Measurements from ENCODE around the gene PARD6B. TPM values are rescaled to one million over a fixed set of nuclear protein-coding genes. Genes with fewer than 3 reads are reported as not detected.

The PARD6B gene
- total RNA-seq, 3 donors from 2014 or later, result 6.8 to 9.4 (median 8.4) TPM

- H3K4me3 Mint-ChIP-seq, result no peak overlapping the region
- H3K9me3 Mint-ChIP-seq, result no peaks in the 10 kb centered on the region
- no peaks in the 10 kb centered on the region for H3K27me3 Mint-ChIP-seq (ENCODE audit: low read depth)
- DNase-seq, result no peak
- H3K36me3 Mint-ChIP-seq (ENCODE audit: insufficient read depth), result no peaks in the 10 kb centered on the region
- peaks cover 13% of the 10 kb centered on the region for H3K4me1 Mint-ChIP-seq (ENCODE audit: low read depth)
- ATAC-seq, result no peak
These were observed 5.7 kb upstream of the PARD6B start for GRCh38 chr20:50725724-50726005.

DNA sequence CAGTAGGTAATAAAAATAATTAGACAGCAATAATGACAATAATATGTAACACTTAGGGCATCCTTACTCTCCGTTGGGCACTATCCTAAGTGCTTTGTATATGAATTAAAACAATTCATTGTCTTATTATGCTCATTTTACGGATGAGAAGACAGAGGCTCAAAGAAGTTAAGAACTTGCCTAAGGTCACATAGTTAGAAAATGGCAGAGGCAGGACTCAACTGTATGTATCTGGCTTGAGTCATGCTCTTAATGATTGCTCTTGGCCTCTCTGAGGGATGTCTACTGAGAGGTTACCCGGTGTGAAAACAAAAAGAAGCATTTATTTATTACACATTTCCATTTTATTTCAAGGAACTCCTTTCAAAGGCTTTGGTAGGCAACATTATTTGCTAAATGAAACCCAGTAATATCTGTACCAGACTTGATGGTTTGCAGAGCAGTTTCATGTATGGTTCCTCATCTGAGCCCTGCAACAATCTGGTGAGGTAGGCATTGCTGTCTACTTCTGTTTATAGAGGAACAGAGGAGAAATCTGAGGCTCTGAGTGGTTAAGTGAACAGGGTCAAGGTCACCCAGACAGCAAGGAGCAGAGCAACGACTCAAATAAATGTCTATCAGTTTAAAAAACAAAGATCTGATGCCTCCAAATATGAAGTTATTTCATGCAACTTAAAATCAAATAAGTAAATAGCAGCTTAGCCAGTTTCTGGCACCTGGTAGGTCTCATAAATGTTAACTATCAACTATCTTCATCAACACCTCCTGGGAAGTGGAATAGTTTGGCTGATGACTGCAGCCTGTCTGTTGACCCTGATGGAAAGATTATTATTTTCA lies 4.2 kb upstream of the PARD6B start:
- Mint-ChIP-seq H3K9me3 (no peaks in the 10 kb centered on the region), H3K4me3 (no peak overlapping the region), H3K4me1 (ENCODE audit: low read depth) (peaks cover 13% of the 10 kb centered on the region), H3K27me3 (ENCODE audit: low read depth) (no peaks in the 10 kb centered on the region), H3K36me3 (ENCODE audit: insufficient read depth) (no peaks in the 10 kb centered on the region)
- DNase-seq (no peak), ATAC-seq (no peak)

DNA sequence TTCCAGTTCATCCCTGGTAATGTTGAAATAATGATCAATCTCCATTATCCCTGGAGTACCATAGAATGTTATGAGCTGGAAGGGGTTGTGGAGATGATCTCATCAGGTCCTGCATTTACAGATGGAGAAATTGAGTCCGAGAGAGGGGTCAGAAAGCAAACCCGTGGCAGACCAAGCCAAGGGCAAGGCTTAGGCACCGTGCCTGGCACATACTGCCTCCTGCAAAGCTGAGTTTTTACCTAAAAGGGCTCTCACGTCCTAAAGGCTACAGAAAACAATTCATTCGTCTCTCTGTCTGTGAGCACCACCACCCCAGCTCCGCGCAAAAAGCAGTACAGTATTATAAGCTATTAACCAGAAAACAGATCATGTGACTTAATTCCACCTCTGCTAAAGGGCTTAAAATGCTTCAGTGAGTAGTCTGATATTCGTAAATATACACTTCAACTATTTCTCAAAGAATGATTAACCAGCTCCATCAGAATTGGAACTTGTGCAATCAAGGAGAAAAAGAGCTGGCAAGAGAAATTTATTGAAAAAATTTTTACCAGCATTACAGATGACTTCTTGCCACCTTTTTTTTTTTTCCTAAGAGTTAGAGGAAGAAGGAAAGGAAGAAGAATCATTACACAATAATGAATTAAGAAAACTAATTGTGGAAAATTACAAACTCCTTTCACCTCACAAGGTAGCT lies 3.4 kb upstream of the PARD6B start:
- no peak overlapping the region for H3K4me3 Mint-ChIP-seq
- ATAC-seq, result no peak
- no peaks in the 10 kb centered on the region for H3K9me3 Mint-ChIP-seq
- peaks cover 20% of the 10 kb centered on the region for H3K4me1 Mint-ChIP-seq (ENCODE audit: low read depth)
- H3K27me3 Mint-ChIP-seq (ENCODE audit: low read depth), result no peaks in the 10 kb centered on the region
- H3K36me3 Mint-ChIP-seq (ENCODE audit: insufficient read depth), result no peaks in the 10 kb centered on the region
- DNase-seq, result no peak

DNA sequence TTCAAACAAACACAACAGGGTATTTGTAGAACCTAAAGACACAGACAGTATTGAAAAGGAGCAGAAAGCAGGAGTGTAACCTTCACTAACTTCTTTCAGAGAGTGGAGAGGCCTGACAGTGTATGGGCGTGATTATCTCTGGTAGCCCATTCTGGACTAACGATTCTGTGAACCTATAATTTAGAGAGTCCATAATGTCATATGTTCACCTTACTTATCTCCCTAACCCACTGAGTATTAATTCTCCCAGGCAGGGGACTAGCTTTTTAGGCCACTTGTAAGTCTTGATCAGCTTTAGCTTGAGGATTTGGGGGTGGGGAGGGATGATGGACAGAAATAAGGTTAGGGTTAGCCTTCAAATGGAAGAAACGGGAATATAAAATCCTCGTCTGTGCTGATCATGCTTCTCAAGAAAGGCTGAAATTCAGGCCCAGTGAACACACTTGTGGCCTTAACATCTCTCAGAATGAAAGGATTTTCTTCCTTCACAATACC lies 2.8 kb upstream of the PARD6B start:
- Mint-ChIP-seq H3K27me3 (ENCODE audit: low read depth) (no peaks in the 10 kb centered on the region), H3K4me1 (ENCODE audit: low read depth) (peaks cover 23% of the 10 kb centered on the region), H3K4me3 (no peak overlapping the region), H3K36me3 (ENCODE audit: insufficient read depth) (no peaks in the 10 kb centered on the region), H3K9me3 (no peaks in the 10 kb centered on the region)
- no peak for ATAC-seq
- DNase-seq, result no peak

- peaks cover 27% of the 10 kb centered on the region for H3K4me1 Mint-ChIP-seq (ENCODE audit: low read depth)
- no peaks in the 10 kb centered on the region for H3K9me3 Mint-ChIP-seq
- DNase-seq (no peak), ATAC-seq (no peak)
- no peaks in the 10 kb centered on the region for H3K27me3 Mint-ChIP-seq (ENCODE audit: low read depth)
- H3K36me3 Mint-ChIP-seq (ENCODE audit: insufficient read depth), result no peaks in the 10 kb centered on the region
- no peak overlapping the region for H3K4me3 Mint-ChIP-seq
These were observed 2.2 kb upstream of the PARD6B start for GRCh38 chr20:50728981-50729874.

GRCh38 chr20:50729901-50730764 lies 1.2 kb upstream of the PARD6B start:
- Mint-ChIP-seq H3K4me1 (ENCODE audit: low read depth) (peaks cover 30% of the 10 kb centered on the region), H3K4me3 (peak overlapping the region; percentile 88), H3K9me3 (no peaks in the 10 kb centered on the region), H3K36me3 (ENCODE audit: insufficient read depth) (no peaks in the 10 kb centered on the region), H3K27me3 (ENCODE audit: low read depth) (no peaks in the 10 kb centered on the region)
- DNase-seq (no peak), ATAC-seq (no peak)

- Mint-ChIP-seq H3K4me1 (ENCODE audit: low read depth) (peaks cover 35% of the 10 kb centered on the region), H3K36me3 (ENCODE audit: insufficient read depth) (no peaks in the 10 kb centered on the region), H3K9me3 (no peaks in the 10 kb centered on the region), H3K27me3 (ENCODE audit: low read depth) (no peaks in the 10 kb centered on the region), H3K4me3 (peak overlapping the region; percentile 88)
- ATAC-seq (no peak), DNase-seq (no peak)
These were observed 670 bp upstream of the PARD6B start for GRCh38 chr20:50730765-50731054.

DNA sequence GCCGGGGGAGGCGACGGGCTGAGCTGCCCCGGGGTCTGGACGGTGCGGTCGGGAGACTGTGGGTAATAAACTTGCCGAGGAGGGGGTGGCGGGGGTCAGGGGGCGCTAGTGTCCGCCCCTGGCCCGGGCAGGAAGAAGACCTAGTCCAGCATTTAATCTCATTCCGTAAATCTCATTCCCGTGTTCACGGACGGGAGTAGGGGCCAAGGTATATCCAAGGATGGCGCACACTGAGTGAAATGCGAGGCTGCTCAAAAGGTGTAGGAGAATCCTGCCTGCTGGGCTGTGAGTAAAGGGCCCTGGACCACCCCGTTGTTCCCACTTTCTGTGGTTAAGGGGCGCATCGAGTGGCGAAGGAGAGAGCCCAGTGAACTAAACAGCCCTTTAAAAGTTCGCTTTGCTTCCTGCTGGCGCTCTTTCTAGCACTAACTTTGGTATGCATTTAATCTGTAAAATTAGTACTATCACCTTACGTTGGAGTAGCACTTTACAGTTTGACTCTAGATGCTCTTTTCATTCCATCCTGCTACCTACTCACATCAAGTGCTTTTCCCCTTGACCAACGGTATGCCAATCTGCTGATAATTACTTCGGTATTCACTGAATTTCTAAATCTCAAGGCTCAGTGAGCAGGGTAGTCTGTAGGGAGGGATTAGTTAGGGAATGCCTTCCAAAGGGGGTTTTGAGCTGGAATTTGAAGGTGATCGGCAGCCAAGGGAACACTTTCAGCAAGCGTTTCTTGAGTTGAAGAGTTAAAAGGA lies 730 bp downstream of the PARD6B start:
- DNase-seq (no peak), ATAC-seq (no peak)
- Mint-ChIP-seq H3K27me3 (ENCODE audit: low read depth) (no peaks in the 10 kb centered on the region), H3K4me3 (peak overlapping the region; percentile 88), H3K36me3 (ENCODE audit: insufficient read depth) (no peaks in the 10 kb centered on the region), H3K9me3 (no peaks in the 10 kb centered on the region), H3K4me1 (ENCODE audit: low read depth) (peaks cover 37% of the 10 kb centered on the region)

- H3K9me3 Mint-ChIP-seq, result no peaks in the 10 kb centered on the region
- H3K36me3 Mint-ChIP-seq (ENCODE audit: insufficient read depth), result peaks cover 3% of the 10 kb centered on the region
- DNase-seq (no peak), ATAC-seq (no peak)
- no peaks in the 10 kb centered on the region for H3K27me3 Mint-ChIP-seq (ENCODE audit: low read depth)
- H3K4me1 Mint-ChIP-seq (ENCODE audit: low read depth), result peaks cover 37% of the 10 kb centered on the region
- H3K4me3 Mint-ChIP-seq, result no peak overlapping the region
These were observed 2.4 kb downstream of the PARD6B start for GRCh38 chr20:50733644-50734349.

DNA sequence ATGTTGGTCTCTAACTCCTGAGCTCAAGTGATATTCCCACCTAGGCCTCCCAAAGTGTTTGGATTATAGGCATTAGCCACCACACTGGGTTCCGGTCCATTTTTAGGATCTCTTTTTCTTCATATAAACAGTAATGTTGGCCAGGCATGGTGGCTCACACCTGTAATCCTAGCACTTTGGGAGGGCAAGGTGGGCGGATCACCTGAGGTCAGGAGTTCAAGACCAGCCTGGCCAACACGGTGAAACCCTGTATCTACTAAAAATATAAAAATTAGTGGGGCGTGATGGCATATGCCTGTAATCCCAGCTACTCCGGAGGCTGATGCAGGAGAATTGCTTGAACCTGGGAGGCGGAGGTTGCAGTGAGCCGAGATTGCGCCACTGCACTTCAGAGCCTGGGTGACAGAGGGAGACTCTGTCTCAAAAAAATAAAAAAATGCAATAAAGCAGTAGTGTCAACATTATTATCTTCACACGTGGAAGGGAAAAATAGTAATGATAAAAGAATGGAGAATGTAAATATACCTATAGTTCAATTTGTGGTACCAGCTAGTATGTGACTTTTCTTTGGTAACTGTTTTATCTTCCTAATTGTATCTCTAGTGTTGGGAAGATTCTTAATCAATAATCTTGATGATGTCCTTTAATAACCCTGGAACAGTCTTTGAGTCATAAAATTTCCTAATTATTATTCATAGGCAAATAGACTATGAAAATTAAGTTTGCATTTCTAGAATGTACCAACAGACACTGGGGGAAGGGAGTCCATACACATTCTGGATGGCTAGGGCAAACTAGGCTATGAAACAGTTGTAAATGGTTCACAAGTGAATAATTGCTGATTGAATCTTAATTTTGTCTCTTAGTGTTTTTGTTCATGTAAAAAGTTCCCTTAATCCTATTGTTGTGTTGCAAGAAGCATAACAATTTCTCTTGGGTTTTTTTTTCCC lies 3.6 kb downstream of the PARD6B start:
- peaks cover 38% of the 10 kb centered on the region for H3K4me1 Mint-ChIP-seq (ENCODE audit: low read depth)
- no peak for DNase-seq
- peaks cover 4% of the 10 kb centered on the region for H3K36me3 Mint-ChIP-seq (ENCODE audit: insufficient read depth)
- H3K9me3 Mint-ChIP-seq, result no peaks in the 10 kb centered on the region
- no peak overlapping the region for H3K4me3 Mint-ChIP-seq
- ATAC-seq, result no peak
- no peaks in the 10 kb centered on the region for H3K27me3 Mint-ChIP-seq (ENCODE audit: low read depth)

- peaks cover 34% of the 10 kb centered on the region for H3K4me1 Mint-ChIP-seq (ENCODE audit: low read depth)
- H3K27me3 Mint-ChIP-seq (ENCODE audit: low read depth), result no peaks in the 10 kb centered on the region
- H3K4me3 Mint-ChIP-seq, result no peak overlapping the region
- peaks cover 4% of the 10 kb centered on the region for H3K36me3 Mint-ChIP-seq (ENCODE audit: insufficient read depth)
- H3K9me3 Mint-ChIP-seq, result no peaks in the 10 kb centered on the region
- no peak for DNase-seq
- no peak for ATAC-seq
These were observed 4.4 kb downstream of the PARD6B start for GRCh38 chr20:50735813-50736212.

DNA sequence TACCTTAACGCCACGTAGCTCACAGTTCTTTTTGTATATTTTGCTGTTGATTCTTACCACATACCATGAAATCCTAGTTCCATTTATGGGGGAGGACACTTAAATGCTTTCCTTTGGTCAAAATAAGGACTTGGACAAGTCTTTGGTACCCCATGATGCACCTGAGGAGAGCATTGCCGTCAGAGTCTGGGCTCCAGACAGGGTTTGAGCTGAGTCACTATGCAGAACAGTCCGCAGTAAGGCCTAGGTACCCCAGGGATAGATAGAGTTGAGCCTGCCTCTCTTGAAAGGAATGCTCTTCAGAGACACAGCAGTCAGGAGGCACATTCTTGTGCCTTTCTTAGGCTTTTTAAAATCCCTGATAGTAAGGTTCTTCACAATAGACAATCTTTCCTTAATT lies 6.0 kb downstream of the PARD6B start:
- ATAC-seq, result no peak
- no peak for DNase-seq
- Mint-ChIP-seq H3K4me1 (ENCODE audit: low read depth) (peaks cover 32% of the 10 kb centered on the region), H3K27me3 (ENCODE audit: low read depth) (no peaks in the 10 kb centered on the region), H3K4me3 (no peak overlapping the region), H3K36me3 (ENCODE audit: insufficient read depth) (peaks cover 7% of the 10 kb centered on the region), H3K9me3 (no peaks in the 10 kb centered on the region)

Data from activated T-cell treated with anti-CD3 and anti-CD28 coated beads, Interleukin-2, amount 50 U/mL, for 4 hours (primary cell).